Natural killer cell (primary cell): Measurements from ENCODE around the gene RTL1. TPM values are rescaled to one million over a fixed set of nuclear protein-coding genes. Genes with fewer than 3 reads are reported as not detected.

Source experiments
- ATAC-seq, 3 donors: fragments of 150-1000 bp in 2 of 3; fragments of 200-7000 bp in 1 of 3; cut with Tn5 transposase; 1 replicate in 1 of 3; 2 replicates in 2 of 3; pipeline ENCODE4 v1.10.0; 2021; ENCODE audit warnings: mild to moderate bottlenecking in 2 of 3, moderate library complexity in 2 of 3
- DNase-seq, 2 donors: peaks; one replicate each; pipeline versions ENCODE4 v3.0.0 to v3.0.0-alpha.2; 2013 to 2021; ENCODE audit warnings: mixed read lengths in 1 of 2
- H3K27ac ChIP-seq: one replicate; pipeline ENCODE4 v1.5.1; 2013; ENCODE audit warnings: mild to moderate bottlenecking, low read length
- H3K27me3 ChIP-seq: one replicate; pipeline ENCODE4 v1.6.1; 2013; ENCODE audit warnings: low read length; ENCODE audit not compliant: control insufficient read depth, insufficient read depth
- H3K36me3 ChIP-seq: one replicate; pipeline ENCODE4 v1.6.1; 2013; ENCODE audit warnings: low read length; ENCODE audit not compliant: control insufficient read depth, insufficient read depth
- H3K4me1 ChIP-seq: one replicate; pipeline ENCODE4 v1.6.1; 2013; ENCODE audit warnings: low read length; ENCODE audit not compliant: control insufficient read depth, insufficient read depth
- H3K4me3 ChIP-seq: one replicate; pipeline ENCODE4 v1.5.1; 2013; ENCODE audit warnings: low read length
- H3K9me3 ChIP-seq: one replicate; pipeline ENCODE4 v1.6.1; 2013; ENCODE audit warnings: low read length; ENCODE audit not compliant: control insufficient read depth, insufficient read depth
- H3K27ac Mint-ChIP-seq, 2 donors: one replicate each; pipeline ENCODE4 v1.8.0; 2022; ENCODE audit warnings: mild to moderate bottlenecking in 2 of 2, mixed read lengths in 2 of 2, moderate library complexity in 1 of 2
- H3K27me3 Mint-ChIP-seq, 2 donors: one replicate each; pipeline ENCODE4 v1.8.0; 2022; ENCODE audit warnings: low read depth in 2 of 2, mixed read lengths in 2 of 2
- H3K36me3 Mint-ChIP-seq: one replicate; pipeline ENCODE4 v1.8.0; 2022; ENCODE audit warnings: mixed read lengths
- H3K4me1 Mint-ChIP-seq, 2 donors: one replicate each; pipeline ENCODE4 v1.8.0; 2022; ENCODE audit warnings: mixed read lengths in 2 of 2
- H3K4me3 Mint-ChIP-seq: one replicate; pipeline ENCODE4 v1.8.0; 2022; ENCODE audit warnings: mild to moderate bottlenecking, moderate library complexity, mixed read lengths
- H3K9me3 Mint-ChIP-seq, 2 donors: one replicate each; pipeline ENCODE4 v1.8.0; 2022; ENCODE audit warnings: mixed read lengths in 2 of 2
- WGBS: methylation state at CpG from one replicate; pipeline ENCODE4 v1.1.7; 2013; ENCODE audit warnings: missing lambda C conversion rate; ENCODE audit not compliant: insufficient coverage; 5-methylcytosine and 5-hydroxymethylcytosine counted together
- intact Hi-C: fragments of 100-400 bp; cut with micrococcal nuclease; formaldehyde crosslinking; loops from one replicate; pipeline ENCODE4 v1.14.2; 2022
- total RNA-seq, 4 donors: library from RNA; stranded (reverse); fragments of 120-200 nt in 1 of 4; gene quantifications; one replicate each; pipeline versions ENCODE4 v1.2.3 to v1.2.4, GENCODE V29; 2013 to 2022
- TF ChIP-seq, protein P1 (sequence below): fragments of 200-600 bp; IDR thresholded peaks from one replicate; pipeline ENCODE4 v1.8.0; 2022; ENCODE audit warnings: antibody characterized with exemption

The RTL1 gene
- total RNA-seq, 3 donors from 2014 or later (not counting 1 experiment from before 2014, with no cell fraction given): not detected

DNA sequence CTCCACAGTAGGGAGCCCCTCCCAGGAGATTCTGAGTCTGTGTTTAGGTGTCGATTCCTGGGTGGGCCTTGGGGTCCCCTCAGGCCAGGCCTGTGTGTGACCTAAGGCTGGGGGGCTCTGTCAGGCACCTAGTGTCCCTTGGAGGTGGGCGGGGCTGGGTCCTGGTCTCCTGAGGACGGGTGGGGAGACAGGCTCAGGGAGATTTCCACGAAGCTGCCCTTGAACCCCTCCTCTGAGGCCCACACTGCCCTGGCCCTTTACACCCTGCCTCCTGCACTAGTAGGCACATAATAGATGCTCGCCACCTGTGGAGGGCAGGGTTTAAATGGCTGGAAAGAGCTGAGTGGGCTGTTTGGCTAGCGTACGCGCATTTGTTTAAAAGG, 44.7 kb downstream of the RTL1 start:
- no peaks in the 10 kb centered on the region for H3K9me3 Mint-ChIP-seq
- Histone ChIP-seq H3K4me1 (no peaks in the 10 kb centered on the region), H3K27me3 (no peaks in the 10 kb centered on the region), H3K27ac (no peak overlapping the region), H3K36me3 (no peaks in the 10 kb centered on the region), H3K9me3 (no peaks in the 10 kb centered on the region), H3K4me3 (no peak overlapping the region)
- intact Hi-C loops: no loop called here
- DNase-seq: no peak
- WGBS: 87% methylated on average over 8 of the region's 8 CpGs
- H3K27me3 Mint-ChIP-seq: no peaks in the 10 kb centered on the region
- no peaks in the 10 kb centered on the region for H3K36me3 Mint-ChIP-seq
- no peak for ATAC-seq
- TF ChIP-seq, protein P1, sequence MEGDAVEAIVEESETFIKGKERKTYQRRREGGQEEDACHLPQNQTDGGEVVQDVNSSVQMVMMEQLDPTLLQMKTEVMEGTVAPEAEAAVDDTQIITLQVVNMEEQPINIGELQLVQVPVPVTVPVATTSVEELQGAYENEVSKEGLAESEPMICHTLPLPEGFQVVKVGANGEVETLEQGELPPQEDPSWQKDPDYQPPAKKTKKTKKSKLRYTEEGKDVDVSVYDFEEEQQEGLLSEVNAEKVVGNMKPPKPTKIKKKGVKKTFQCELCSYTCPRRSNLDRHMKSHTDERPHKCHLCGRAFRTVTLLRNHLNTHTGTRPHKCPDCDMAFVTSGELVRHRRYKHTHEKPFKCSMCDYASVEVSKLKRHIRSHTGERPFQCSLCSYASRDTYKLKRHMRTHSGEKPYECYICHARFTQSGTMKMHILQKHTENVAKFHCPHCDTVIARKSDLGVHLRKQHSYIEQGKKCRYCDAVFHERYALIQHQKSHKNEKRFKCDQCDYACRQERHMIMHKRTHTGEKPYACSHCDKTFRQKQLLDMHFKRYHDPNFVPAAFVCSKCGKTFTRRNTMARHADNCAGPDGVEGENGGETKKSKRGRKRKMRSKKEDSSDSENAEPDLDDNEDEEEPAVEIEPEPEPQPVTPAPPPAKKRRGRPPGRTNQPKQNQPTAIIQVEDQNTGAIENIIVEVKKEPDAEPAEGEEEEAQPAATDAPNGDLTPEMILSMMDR: no peak
- H3K4me3 Mint-ChIP-seq: no peak overlapping the region
- no peak overlapping the region for H3K27ac Mint-ChIP-seq
- no peaks in the 10 kb centered on the region for H3K4me1 Mint-ChIP-seq

DNA sequence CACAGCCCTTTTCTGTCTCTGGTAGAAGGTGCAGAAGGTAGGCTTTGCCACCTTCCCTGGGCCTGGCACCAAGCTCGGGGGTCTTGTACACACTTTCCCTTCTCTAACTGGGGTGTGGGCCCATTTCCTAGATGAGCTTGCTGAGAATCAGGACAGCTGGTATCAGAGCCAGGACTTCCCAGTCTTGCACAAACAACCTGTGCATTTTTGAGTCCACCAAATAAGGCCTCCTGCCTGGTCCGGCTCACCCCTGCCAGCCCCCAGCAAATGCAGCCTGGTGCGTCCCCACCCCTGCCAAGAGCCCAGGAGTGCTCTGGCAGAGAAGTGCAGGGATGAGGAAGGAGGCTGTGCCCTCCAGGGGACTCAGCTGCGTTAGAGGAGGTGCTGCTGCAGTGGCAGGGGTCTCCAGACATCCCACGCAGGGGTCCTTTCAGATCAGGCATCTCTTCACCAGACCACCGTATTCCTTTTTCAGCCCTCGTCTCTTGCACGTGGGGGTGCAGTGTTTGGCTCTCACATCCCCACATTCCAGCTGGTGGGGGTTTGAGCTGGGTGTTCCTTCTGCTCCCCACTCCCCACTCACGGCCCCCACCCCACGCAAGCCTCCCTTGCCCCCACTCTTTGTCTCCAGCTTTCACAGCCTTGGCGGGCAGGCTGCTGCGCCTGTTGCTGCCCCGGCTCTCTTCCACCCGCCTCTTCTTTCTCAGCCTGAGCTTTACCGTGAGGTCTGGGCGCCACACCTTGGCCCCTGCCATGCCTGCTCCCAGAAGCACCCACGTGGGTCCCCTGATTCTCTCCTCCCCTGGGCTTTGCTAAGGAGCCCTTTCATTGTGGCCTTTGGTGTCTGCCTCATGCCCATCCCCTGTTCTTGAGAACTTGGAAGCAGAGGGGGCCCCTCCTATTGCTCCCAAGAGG, 45.3 kb downstream of the RTL1 start:
- H3K9me3 ChIP-seq: no peaks in the 10 kb centered on the region
- no peaks in the 10 kb centered on the region for H3K4me1 ChIP-seq
- H3K4me1 Mint-ChIP-seq: no peaks in the 10 kb centered on the region
- H3K36me3 Mint-ChIP-seq: no peaks in the 10 kb centered on the region
- no peaks in the 10 kb centered on the region for H3K9me3 Mint-ChIP-seq
- H3K4me3 ChIP-seq: no peak overlapping the region
- H3K27ac ChIP-seq: no peak overlapping the region
- H3K36me3 ChIP-seq: no peaks in the 10 kb centered on the region
- H3K27ac Mint-ChIP-seq: no peak overlapping the region
- intact Hi-C loops: no loop called here
- 86% methylated on average over 17 of the region's 17 CpGs for WGBS
- H3K27me3 Mint-ChIP-seq: no peaks in the 10 kb centered on the region
- TF ChIP-seq, protein P1: no peak
- DNase-seq (no peak), ATAC-seq (no peak)
- H3K27me3 ChIP-seq: no peaks in the 10 kb centered on the region
- no peak overlapping the region for H3K4me3 Mint-ChIP-seq

DNA sequence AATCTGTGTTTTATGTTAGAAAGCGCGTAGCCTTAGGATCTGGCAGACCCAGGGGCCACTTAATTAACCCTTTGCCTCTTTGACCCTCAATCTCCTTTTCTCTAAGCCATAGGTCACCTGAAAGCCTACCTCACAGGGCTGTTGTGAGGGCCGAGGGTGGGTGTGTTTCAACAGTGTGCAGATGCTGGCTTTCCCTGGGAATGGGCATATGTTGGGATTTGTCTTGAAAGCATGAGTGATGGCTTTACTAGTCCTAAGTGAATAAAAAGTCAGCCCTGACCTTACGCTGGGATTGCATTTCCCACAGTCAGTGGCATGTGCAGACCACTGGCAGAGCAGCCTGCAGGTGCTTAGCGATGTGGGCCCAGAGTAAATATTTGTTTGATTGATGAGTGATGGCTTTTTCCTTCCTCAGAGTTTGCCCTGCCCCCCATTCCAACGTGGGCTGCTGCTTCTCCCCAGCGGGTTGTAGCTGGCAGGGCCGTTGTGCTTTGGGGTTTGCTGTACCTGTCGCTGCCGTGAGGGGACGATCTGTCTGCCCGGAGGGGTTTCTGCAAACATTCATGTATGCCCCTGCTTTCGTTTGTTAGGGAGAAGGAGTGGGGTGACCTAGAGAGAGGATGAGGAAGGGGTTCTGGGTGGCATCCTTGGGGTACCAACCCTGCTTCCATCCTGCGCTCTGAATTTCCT, 46.1 kb downstream of the RTL1 start:
- H3K9me3 ChIP-seq: no peaks in the 10 kb centered on the region
- no peak overlapping the region for H3K4me3 ChIP-seq
- DNase-seq (no peak), ATAC-seq (no peak)
- H3K4me1 Mint-ChIP-seq: no peaks in the 10 kb centered on the region
- 63% methylated on average over 14 of the region's 14 CpGs for WGBS
- no peaks in the 10 kb centered on the region for H3K4me1 ChIP-seq
- no peak overlapping the region for H3K27ac ChIP-seq
- TF ChIP-seq, protein P1: no peak
- H3K27me3 Mint-ChIP-seq: no peaks in the 10 kb centered on the region
- no peaks in the 10 kb centered on the region for H3K36me3 ChIP-seq
- no peaks in the 10 kb centered on the region for H3K27me3 ChIP-seq
- no peaks in the 10 kb centered on the region for H3K9me3 Mint-ChIP-seq
- H3K36me3 Mint-ChIP-seq: no peaks in the 10 kb centered on the region
- H3K27ac Mint-ChIP-seq: no peak overlapping the region
- intact Hi-C loops: no loop called here
- H3K4me3 Mint-ChIP-seq: no peak overlapping the region
